ENCODE data around the gene SLN. TPM values are rescaled to one million over a fixed set of nuclear protein-coding genes. Genes with fewer than 3 reads are reported as not detected.

SLN gene
- polyA plus RNA-seq, 1 experiment: not detected

DNA sequence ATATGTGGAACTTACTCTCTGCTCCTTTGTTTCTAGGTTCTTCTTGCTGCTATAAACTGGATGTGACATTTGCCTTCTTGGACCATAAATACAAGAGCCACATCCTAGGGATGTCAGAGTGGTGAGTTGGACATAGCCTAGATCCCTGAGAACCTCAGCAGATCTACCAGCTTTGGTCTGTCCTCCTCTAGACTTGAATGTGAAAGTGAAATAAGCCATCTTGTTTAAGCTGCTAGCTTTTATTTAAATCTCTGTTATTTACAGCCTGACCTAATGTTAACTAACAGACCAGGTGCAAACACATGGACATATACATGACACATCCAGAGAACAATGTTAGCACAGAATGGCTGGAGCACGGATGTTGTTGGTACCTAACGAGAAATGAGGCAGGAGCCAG lies 36.0 kb downstream of the SLN start:
- Histone ChIP-seq H3K4me3 (ENCODE audit: low read depth, low read length) (no peak overlapping the region), H3K36me3 (ENCODE audit: control insufficient read depth, insufficient read depth, low read length) (no peaks in the 10 kb centered on the region), H3K27me3 (ENCODE audit: control insufficient read depth, insufficient read depth, low read length) (0 out of 2 replicates have a peak, but pooled peaks cover 2% of the 10 kb centered on the region)
- DNase-seq (ENCODE audit: low read depth): no peak
- ChIA-PET POLR2A (no interaction called here), CTCF (interaction anchor here (1.0 to 1.4 kb wide), 3 partner anchors 12 to 20 kb away, joined by 3 to 5 read pairs (median 5); no protein-coding TSS in a partner anchor)
- TF ChIP-seq, protein P1, sequence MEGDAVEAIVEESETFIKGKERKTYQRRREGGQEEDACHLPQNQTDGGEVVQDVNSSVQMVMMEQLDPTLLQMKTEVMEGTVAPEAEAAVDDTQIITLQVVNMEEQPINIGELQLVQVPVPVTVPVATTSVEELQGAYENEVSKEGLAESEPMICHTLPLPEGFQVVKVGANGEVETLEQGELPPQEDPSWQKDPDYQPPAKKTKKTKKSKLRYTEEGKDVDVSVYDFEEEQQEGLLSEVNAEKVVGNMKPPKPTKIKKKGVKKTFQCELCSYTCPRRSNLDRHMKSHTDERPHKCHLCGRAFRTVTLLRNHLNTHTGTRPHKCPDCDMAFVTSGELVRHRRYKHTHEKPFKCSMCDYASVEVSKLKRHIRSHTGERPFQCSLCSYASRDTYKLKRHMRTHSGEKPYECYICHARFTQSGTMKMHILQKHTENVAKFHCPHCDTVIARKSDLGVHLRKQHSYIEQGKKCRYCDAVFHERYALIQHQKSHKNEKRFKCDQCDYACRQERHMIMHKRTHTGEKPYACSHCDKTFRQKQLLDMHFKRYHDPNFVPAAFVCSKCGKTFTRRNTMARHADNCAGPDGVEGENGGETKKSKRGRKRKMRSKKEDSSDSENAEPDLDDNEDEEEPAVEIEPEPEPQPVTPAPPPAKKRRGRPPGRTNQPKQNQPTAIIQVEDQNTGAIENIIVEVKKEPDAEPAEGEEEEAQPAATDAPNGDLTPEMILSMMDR (IDR thresholded peaks at IDR 0.05; ENCODE audit: insufficient read depth, low read depth, low read length): no peak

DNA sequence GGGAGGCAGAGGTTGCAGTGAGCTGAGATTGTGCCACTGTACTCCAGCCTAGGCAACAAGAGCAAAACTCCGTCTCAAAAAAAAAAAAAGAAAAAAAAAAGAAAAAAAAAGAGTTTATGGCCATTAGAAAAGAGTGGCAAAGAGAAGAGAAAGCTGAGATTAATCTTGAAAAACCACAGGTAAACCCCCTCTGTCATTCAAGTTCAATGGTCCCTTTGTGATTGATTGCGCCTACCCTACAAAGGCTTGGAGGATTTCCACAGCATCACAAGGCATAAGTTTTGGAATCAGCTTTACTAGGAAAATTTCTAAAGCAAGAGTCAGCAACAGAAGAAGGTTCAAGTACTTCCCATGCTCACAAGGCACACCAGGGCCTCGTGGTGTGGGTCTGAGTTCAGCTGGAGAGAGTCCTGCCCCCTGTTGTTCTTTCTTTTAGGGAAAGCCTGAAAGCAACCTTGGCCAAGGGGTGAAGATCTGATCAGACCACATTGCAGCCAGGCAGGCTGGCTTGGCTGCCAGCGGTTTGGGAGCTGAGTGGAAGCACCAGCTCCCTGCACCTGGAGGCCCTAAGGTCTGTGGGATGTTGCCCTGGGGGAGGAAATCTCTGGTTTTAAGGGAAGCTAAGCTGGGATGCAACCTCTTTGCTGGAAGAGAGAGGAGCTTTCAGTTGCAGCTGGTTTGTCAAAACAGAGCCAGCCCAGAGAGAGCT lies 41.8 kb downstream of the SLN start:
- no peaks in the 10 kb centered on the region for H3K27me3 ChIP-seq (ENCODE audit: control insufficient read depth, insufficient read depth, low read length)
- ChIA-PET POLR2A (no interaction called here), CTCF (interaction anchor here (0.7 to 1.9 kb wide), 4 partner anchors 16 to 101 kb away, joined by 3 to 5 read pairs (median 3); no protein-coding TSS in a partner anchor)
- no peaks in the 10 kb centered on the region for H3K36me3 ChIP-seq (ENCODE audit: control insufficient read depth, insufficient read depth, low read length)
- TF ChIP-seq, protein P1 (IDR thresholded peaks at IDR 0.05; ENCODE audit: insufficient read depth, low read depth, low read length): no peak
- H3K4me3 ChIP-seq (ENCODE audit: low read depth, low read length): no peak overlapping the region
- DNase-seq (ENCODE audit: low read depth): no peak

DNA sequence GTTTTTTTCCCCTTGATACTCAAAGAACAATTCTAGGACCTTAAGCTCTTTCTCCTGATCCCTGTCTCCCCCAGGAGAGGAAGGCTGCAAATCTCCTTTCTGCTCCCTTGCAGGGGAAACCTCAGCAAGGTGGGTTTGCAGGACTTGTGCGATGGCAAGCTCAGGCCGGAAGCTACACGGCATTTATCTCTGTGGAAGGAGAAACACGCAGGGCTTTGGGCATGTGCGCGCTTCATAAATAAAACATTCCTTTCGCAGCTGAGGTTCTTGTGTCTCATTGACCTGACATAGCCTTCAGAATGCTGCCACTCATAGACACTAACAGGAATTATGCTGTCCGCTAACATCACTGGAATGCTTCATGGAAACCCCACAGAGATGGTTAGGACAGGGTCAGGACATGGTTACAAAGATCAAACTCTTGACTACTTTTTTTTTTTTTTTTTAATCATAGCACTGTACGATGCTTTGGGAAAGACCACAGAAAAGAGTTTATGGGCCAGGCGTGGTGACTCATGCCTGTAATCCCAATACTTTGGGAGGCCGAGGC lies 42.6 kb downstream of the SLN start:
- POLR2A ChIA-PET: no interaction called here
- DNase-seq (ENCODE audit: low read depth): no peak

DNA sequence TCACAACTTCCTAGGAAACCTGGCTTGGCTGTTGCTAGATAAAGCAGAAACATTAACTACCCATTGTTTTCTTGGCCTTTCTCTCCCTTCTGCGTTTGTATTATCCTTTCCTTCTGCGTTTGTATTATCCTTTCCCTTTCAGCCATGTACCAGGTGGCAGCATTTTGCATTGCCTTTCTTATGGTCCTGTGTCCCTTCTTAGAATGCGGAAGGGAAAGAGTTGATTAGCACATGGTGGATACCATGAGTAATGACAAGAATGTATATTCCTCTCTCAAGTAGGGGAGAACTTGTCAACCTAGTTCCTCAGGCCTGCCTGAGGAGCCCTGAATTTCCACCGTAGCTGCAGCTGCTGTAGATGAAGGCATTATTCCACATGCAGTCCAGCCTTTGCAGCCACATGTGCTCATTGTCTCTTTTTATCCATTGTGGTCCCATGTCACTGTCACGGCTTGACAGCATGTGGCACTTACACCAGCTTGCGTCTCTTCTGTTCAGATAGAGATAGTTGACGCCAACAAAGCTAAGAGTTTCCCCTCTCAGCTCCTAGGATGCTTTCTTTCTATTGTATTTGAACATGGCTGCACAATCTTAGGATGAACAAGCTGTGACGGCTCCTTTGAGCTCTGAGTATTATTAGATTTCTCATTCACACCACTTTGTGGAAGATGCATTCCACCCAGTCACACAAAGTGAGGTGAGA lies 44.8 kb downstream of the SLN start:
- no peak overlapping the region for H3K4me3 ChIP-seq (ENCODE audit: low read depth, low read length)
- no peaks in the 10 kb centered on the region for H3K36me3 ChIP-seq (ENCODE audit: control insufficient read depth, insufficient read depth, low read length)
- ChIA-PET CTCF (interaction anchor here (1.2 kb wide), 1 partner anchor 22 kb away, joined by 3 read pairs; no protein-coding TSS in a partner anchor), POLR2A (no interaction called here)
- DNase-seq (ENCODE audit: low read depth): no peak
- TF ChIP-seq, protein P1 (IDR thresholded peaks at IDR 0.05; ENCODE audit: insufficient read depth, low read depth, low read length): no peak
- H3K27me3 ChIP-seq (ENCODE audit: control insufficient read depth, insufficient read depth, low read length): no peaks in the 10 kb centered on the region

More for the DNA sequence above, 42.6 kb downstream of the SLN start:
- TF ChIP-seq, protein P1 (IDR thresholded peaks at IDR 0.05; ENCODE audit: insufficient read depth, low read depth, low read length): no peak
- CTCF ChIA-PET: interaction anchor here (0.5 to 1.2 kb wide), 2 partner anchors 14 to 102 kb away, joined by 3 to 4 read pairs; no protein-coding TSS in a partner anchor
- H3K4me3 ChIP-seq (ENCODE audit: low read depth, low read length): no peak overlapping the region
- H3K36me3 ChIP-seq (ENCODE audit: control insufficient read depth, insufficient read depth, low read length): no peaks in the 10 kb centered on the region
- no peaks in the 10 kb centered on the region for H3K27me3 ChIP-seq (ENCODE audit: control insufficient read depth, insufficient read depth, low read length)

DNA sequence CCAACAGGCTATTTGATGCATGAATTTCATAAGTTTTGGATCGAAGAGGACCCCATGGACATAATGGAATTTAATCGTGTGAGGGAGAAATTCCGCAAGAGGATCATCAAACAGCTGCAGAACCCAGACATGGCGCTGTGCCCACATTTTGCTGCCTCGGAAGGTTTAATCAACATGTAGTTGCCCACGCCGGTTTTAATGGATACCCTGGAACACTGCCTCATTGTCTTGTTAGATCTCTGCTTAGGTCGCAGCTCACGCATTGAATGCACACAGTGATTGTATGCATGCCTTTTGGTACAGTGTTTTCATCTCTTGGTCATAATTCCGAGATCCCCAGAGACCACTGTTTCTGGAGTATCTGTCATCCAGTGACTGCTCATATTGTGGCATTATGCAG lies 46.8 kb downstream of the SLN start:
- ChIA-PET POLR2A (no interaction called here), CTCF (interaction anchor here (1.0 kb wide), 1 partner anchor 24 kb away, joined by 3 read pairs; no protein-coding TSS in a partner anchor)
- TF ChIP-seq, protein P1 (IDR thresholded peaks at IDR 0.05; ENCODE audit: insufficient read depth, low read depth, low read length): no peak
- no peak for DNase-seq (ENCODE audit: low read depth)
- H3K27me3 ChIP-seq (ENCODE audit: control insufficient read depth, insufficient read depth, low read length): no peaks in the 10 kb centered on the region
- no peaks in the 10 kb centered on the region for H3K36me3 ChIP-seq (ENCODE audit: control insufficient read depth, insufficient read depth, low read length)
- no peak overlapping the region for H3K4me3 ChIP-seq (ENCODE audit: low read depth, low read length)

All from BJ (cell line).